Lower leg skin (tissue), 4 donors: Measurements from ENCODE around the gene KCNC1. TPM values are rescaled to one million over a fixed set of nuclear protein-coding genes. Genes with fewer than 3 reads are reported as not detected.

Experiments
- DNase-seq, 2 donors: peaks; one replicate each; pipeline ENCODE4 v3.0.0-alpha.2; 2019; ENCODE audit warnings: low spot score in 2 of 2
- H3K4me3 ChIP-seq: fragments of 200-600 bp; sonication (generic); 2 replicates; pipeline ENCODE4 v1.5.1; 2017; ENCODE audit warnings: mild to moderate bottlenecking, low read depth; ENCODE audit not compliant: poor library complexity, severe bottlenecking
- CTCF ChIP-seq, 3 donors: fragments of 450-650 bp; IDR thresholded peaks; one replicate each; pipeline ENCODE4 v1.5.1; 2016; ENCODE audit warnings: antibody characterized with exemption in 3 of 3, mild to moderate bottlenecking in 3 of 3, moderate library complexity in 2 of 3
- POLR2A ChIP-seq, 2 donors: fragments of 450-650 bp; IDR thresholded peaks; one replicate each; pipeline ENCODE4 v1.6.1; 2016 to 2017; ENCODE audit warnings: antibody characterized with exemption in 2 of 2, mild to moderate bottlenecking in 1 of 2, moderate library complexity in 1 of 2
- WGBS, 2 donors: methylation state at CpG; one replicate each; pipeline ENCODE4 v1.1.5; 2018; 5-methylcytosine and 5-hydroxymethylcytosine counted together
- intact Hi-C: fragments of 100-400 bp; cut with DNase I; formaldehyde crosslinking; loops from one replicate; pipeline ENCODE4 v1.15.0; 2023; ENCODE audit warnings: low total_unique reads
- total RNA-seq, 4 donors: library from RNA; depleted of rRNA; stranded (reverse); fragments of >200 nt; gene quantifications; one replicate each; pipeline ENCODE4 v1.1.0, GENCODE V29; 2016

KCNC1 gene
- total RNA-seq, 4 donors from 2014 or later: 0.06 TPM; not detected in 3

- TF ChIP-seq CTCF (IDR thresholded peaks at IDR 0.05) (no peak), POLR2A (IDR thresholded peaks at IDR 0.05) (no peak)
- DNase-seq: no peak
- 62 to 66% methylated on average over 7 of the region's 7 CpGs for WGBS, 2 donors
- intact Hi-C loops: loop anchor here (10.0 kb wide), 1 partner anchor 113 kb away; no protein-coding TSS in a partner anchor
- no peak overlapping the region for H3K4me3 ChIP-seq
Observed at GRCh38 chr11:17718015-17718414, 16.6 kb upstream of the KCNC1 start.

DNA sequence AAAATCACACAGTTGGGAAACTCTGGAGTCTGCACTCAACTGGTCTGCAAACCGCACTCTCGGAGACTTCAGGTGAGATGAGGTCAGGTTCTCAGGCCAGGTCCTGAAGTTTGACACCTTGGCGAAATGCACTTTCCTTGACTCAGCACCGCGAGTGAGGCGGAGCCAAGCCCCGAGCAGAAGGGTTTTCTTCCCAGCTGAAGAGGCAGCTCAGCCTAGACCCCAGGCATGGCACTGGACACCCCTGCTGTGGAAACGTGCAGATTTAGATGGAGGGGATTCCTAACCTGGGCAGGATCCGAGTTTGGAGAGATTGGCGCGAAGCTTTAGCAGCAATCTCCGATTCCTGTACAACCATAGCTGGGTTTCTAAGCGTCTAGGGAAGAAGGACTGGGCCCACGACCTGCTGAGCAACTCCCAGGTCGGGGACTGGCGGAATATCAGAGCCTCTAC, 16.0 kb upstream of the KCNC1 start:
- no peak overlapping the region for H3K4me3 ChIP-seq
- DNase-seq: no peak
- WGBS, 2 donors: 11 to 13% methylated on average over 16 of the region's 16 CpGs
- no peak for TF ChIP-seq POLR2A (IDR thresholded peaks at IDR 0.05)
- no peak for TF ChIP-seq CTCF (IDR thresholded peaks at IDR 0.05)
- intact Hi-C loops: loop anchor here (10.0 kb wide), 1 partner anchor 114 kb away; no protein-coding TSS in a partner anchor

- TF ChIP-seq CTCF (IDR thresholded peaks at IDR 0.05): no peak
- TF ChIP-seq POLR2A (IDR thresholded peaks at IDR 0.05): no peak
- 3 to 4% methylated on average over 28 to 64 of the region's 68 CpGs for WGBS, 2 donors
- intact Hi-C loops: loop anchor here (10.0 kb wide), 1 partner anchor 114 kb away; no protein-coding TSS in a partner anchor
- H3K4me3 ChIP-seq: no peak within 1 kb of the TSS
- no peak for DNase-seq
Observed at GRCh38 chr11:17719028-17719937, 15.3 kb upstream of the KCNC1 start, which contains the start of gene MYOD1. Gene MYOD1, plus strand, starts transcription at chr11:17719571. Its CDS starts 212 bp downstream, at chr11:17719783.

- TF ChIP-seq POLR2A (IDR thresholded peaks at IDR 0.05) (no peak), CTCF (IDR thresholded peaks at IDR 0.05) (no peak)
- DNase-seq: no peak
- no peak overlapping the region for H3K4me3 ChIP-seq
- intact Hi-C loops: loop anchor here (10.0 kb wide), 1 partner anchor 115 kb away; no protein-coding TSS in a partner anchor
- 1 to 4% methylated on average over 43 to 64 of the region's 85 CpGs for WGBS, 2 donors
Observed at GRCh38 chr11:17719938-17720795, 14.4 kb upstream of the KCNC1 start.

GRCh38 chr11:17720796-17721171, 13.8 kb upstream of the KCNC1 start:
- TF ChIP-seq CTCF (IDR thresholded peaks at IDR 0.05) (no peak), POLR2A (IDR thresholded peaks at IDR 0.05) (no peak)
- H3K4me3 ChIP-seq: no peak overlapping the region
- intact Hi-C loops: no loop called here
- no peak for DNase-seq
- 2% methylated on average over 24 of the region's 24 CpGs for WGBS, 2 donors
